NCI-H2081 (cell line): ENCODE measurements around the gene CELF6.
A peak's percentile ranks its signal among the peaks of the same experiment; 100 is the strongest.

Source experiments
- DNase-seq, 2 experiments: peaks; one replicate each; lab custom pipeline; 2025; lab: John Stamatoyannopoulos, UW

The CELF6 gene

GRCh38 chr15:72271895-72272212 is 48.1 kb downstream of the CELF6 start:
- DNase-seq = peak; percentile 1 to 13

GRCh38 chr15:72271221-72271620 is 48.7 kb downstream of the CELF6 start:
- DNase-seq = no peak

GRCh38 chr15:72269739-72270138 is 50.2 kb downstream of the CELF6 start:
- DNase-seq = no peak

GRCh38 chr15:72265031-72265430 is 54.9 kb downstream of the CELF6 start:
- DNase-seq = no peak

GRCh38 chr15:72252663-72253299 is 67.2 kb downstream of the CELF6 start:
- no peak for DNase-seq

GRCh38 chr15:72249142-72249810 is 70.7 kb downstream of the CELF6 start:
- DNase-seq = no peak

GRCh38 chr15:72248514-72248913 is 71.4 kb downstream of the CELF6 start:
- no peak for DNase-seq

GRCh38 chr15:72242775-72243370 is 77.1 kb downstream of the CELF6 start:
- no peak for DNase-seq

- DNase-seq = no peak
Observed at GRCh38 chr15:72239652-72240051, 80.3 kb downstream of the CELF6 start.

GRCh38 chr15:72238586-72238985 is 81.4 kb downstream of the CELF6 start:
- DNase-seq = no peak

- no peak for DNase-seq
Observed at GRCh38 chr15:72237853-72238224, 82.1 kb downstream of the CELF6 start.

GRCh38 chr15:72237029-72237852 is 82.7 kb downstream of the CELF6 start:
- DNase-seq = no peak

GRCh38 chr15:72236381-72237003 is 83.5 kb downstream of the CELF6 start:
- DNase-seq = no peak

- DNase-seq = no peak
Observed at GRCh38 chr15:72235298-72235697, 84.7 kb downstream of the CELF6 start.
